Activated CD4-positive, alpha-beta T cell treated with anti-CD3 and anti-CD28 coated beads, Interleukin-2, amount 10 ng/mL, durations not matched to agents 7 days and 5 days (primary cell): ENCODE data around the gene PTPRM. TPM values are rescaled to one million over a fixed set of nuclear protein-coding genes. Genes with fewer than 3 reads are reported as not detected.

ENCODE experiments used
- CTCF ChIA-PET: fragments of 350-600 bp; sonication (Branson Sonifier 250); formaldehyde crosslinking; loops from one replicate; lab custom pipeline; 2021; ENCODE audit warnings: antibody characterized with exemption; lab: Charles Lee
- POLR2A ChIA-PET: fragments of 350-600 bp; sonication (Branson Sonifier 250); formaldehyde crosslinking; loops from one replicate; lab custom pipeline; 2021; ENCODE audit warnings: antibody characterized with exemption; lab: Charles Lee
- DNase-seq: peaks from one replicate; pipeline ENCODE4 v3.0.0-alpha.2; 2020
- H3K27ac Mint-ChIP-seq: one replicate; pipeline ENCODE4 v1.8.0; 2021; ENCODE audit warnings: mild to moderate bottlenecking, moderate library complexity, mixed read lengths
- H3K27me3 Mint-ChIP-seq: one replicate; pipeline ENCODE4 v1.8.0; 2021; ENCODE audit warnings: mixed read lengths
- H3K36me3 Mint-ChIP-seq: one replicate; pipeline ENCODE4 v1.8.0; 2021; ENCODE audit warnings: low read depth, mixed read lengths
- H3K4me1 Mint-ChIP-seq: one replicate; pipeline ENCODE4 v1.8.0; 2021; ENCODE audit warnings: mixed read lengths
- H3K4me3 Mint-ChIP-seq: one replicate; pipeline ENCODE4 v1.8.0; 2021; ENCODE audit warnings: mild to moderate bottlenecking, moderate library complexity, mixed read lengths
- H3K9me3 Mint-ChIP-seq: one replicate; pipeline ENCODE4 v1.8.0; 2021; ENCODE audit warnings: mixed read lengths
- total RNA-seq, 2 experiments: library from RNA; stranded (reverse); gene quantifications; one replicate each; pipeline ENCODE4 v1.2.3, GENCODE V29; 2021

The PTPRM gene
- total RNA-seq, 2 experiments from 2014 or later: 5.1 to 10.5 TPM

- no peak for DNase-seq
- Mint-ChIP-seq H3K36me3 (no peaks in the 10 kb centered on the region), H3K27ac (no peak overlapping the region), H3K9me3 (peaks cover 6% of the 10 kb centered on the region), H3K4me1 (no peaks in the 10 kb centered on the region), H3K4me3 (no peak overlapping the region), H3K27me3 (no peaks in the 10 kb centered on the region)
- ChIA-PET CTCF (no interaction called here), POLR2A (interaction anchor here (0.6 kb wide), 1 partner anchor 262 kb away, joined by 3 read pairs; no protein-coding TSS in a partner anchor)
These were observed 280.4 kb downstream of the PTPRM start for GRCh38 chr18:7847357-7848053.

- Mint-ChIP-seq H3K27ac (no peak overlapping the region), H3K36me3 (no peaks in the 10 kb centered on the region), H3K4me3 (no peak overlapping the region), H3K27me3 (no peaks in the 10 kb centered on the region), H3K9me3 (peaks cover 6% of the 10 kb centered on the region), H3K4me1 (no peaks in the 10 kb centered on the region)
- POLR2A ChIA-PET: no interaction called here
- CTCF ChIA-PET: no interaction called here
- no peak for DNase-seq
These were observed 280.9 kb downstream of the PTPRM start for GRCh38 chr18:7848054-7848412.

DNA sequence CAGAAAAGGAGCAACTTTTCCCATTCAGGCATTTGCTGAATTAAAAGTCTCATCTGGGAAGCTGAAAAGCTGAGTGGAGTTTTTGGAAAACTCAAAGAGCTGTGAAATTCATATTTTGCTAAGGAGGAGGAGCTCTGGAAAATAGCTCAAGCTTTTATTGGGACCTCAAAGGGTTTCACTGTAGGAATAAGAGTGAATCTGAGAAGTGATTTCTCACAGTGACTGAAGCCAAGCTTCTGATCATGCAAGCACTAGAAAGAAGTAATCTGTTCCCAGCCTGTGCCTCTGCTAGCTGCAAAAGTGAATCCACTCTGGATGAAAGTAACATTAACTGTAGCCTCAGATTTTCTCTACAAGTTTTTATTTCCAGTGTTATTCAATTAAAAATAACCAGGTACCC is 283.3 kb downstream of the PTPRM start:
- Mint-ChIP-seq H3K4me3 (no peak overlapping the region), H3K9me3 (peaks cover 3% of the 10 kb centered on the region), H3K27me3 (no peaks in the 10 kb centered on the region), H3K27ac (no peak overlapping the region), H3K4me1 (no peaks in the 10 kb centered on the region), H3K36me3 (no peaks in the 10 kb centered on the region)
- ChIA-PET POLR2A (no interaction called here), CTCF (no interaction called here)
- DNase-seq: no peak

DNA sequence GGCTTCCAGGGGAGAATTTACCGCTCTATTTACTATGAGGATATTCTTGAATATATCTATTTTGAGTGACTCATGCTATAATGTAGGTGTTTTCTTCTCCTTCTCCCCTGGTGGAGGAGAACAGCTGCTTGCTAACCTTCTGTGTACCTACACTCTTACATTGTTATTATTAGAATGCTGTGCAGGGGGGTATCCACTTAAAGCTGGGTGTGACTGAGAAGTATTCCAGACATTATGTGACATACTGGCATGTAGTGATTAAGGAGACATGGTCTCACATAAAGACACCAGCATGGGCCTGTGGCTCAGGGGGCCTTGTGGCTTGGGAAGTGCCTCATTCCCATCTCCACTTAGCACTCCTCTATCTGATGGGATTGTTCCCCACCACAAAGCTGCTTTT is 287.9 kb downstream of the PTPRM start:
- Mint-ChIP-seq H3K27ac (no peak overlapping the region), H3K4me3 (no peak overlapping the region), H3K36me3 (no peaks in the 10 kb centered on the region), H3K27me3 (no peaks in the 10 kb centered on the region), H3K4me1 (no peaks in the 10 kb centered on the region), H3K9me3 (no peaks in the 10 kb centered on the region)
- ChIA-PET POLR2A (no interaction called here), CTCF (no interaction called here)
- no peak for DNase-seq

DNA sequence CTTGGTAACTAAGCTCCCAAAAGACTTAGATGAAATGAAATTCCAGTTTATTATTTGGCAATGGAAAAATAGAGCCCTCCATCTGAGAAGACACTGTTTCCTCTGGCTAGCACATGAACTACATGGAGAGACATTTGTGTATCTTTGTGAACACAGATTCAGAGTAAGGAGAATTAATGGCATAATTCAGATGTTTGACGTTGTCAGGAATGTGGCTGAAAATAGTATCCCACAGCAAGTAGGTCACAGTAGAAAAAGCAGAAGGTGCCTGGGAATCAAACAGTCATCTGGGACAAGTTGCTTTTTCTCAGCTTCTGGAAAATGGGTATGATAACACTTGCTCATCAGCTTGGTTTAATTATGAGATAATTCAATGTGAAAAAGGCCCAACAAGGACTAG is 288.6 kb downstream of the PTPRM start:
- ChIA-PET POLR2A (no interaction called here), CTCF (no interaction called here)
- no peaks in the 10 kb centered on the region for H3K9me3 Mint-ChIP-seq
- no peaks in the 10 kb centered on the region for H3K27me3 Mint-ChIP-seq
- H3K4me1 Mint-ChIP-seq: no peaks in the 10 kb centered on the region
- no peak overlapping the region for H3K27ac Mint-ChIP-seq
- no peaks in the 10 kb centered on the region for H3K36me3 Mint-ChIP-seq
- DNase-seq: no peak
- H3K4me3 Mint-ChIP-seq: no peak overlapping the region

GRCh38 chr18:7856116-7856515 is 289.0 kb downstream of the PTPRM start:
- Mint-ChIP-seq H3K4me1 (no peaks in the 10 kb centered on the region), H3K27ac (no peak overlapping the region)
- CTCF ChIA-PET: no interaction called here

GRCh38 chr18:7856733-7857132 is 289.6 kb downstream of the PTPRM start:
- no peaks in the 10 kb centered on the region for H3K27me3 Mint-ChIP-seq
- H3K4me3 Mint-ChIP-seq: no peak overlapping the region
- no peaks in the 10 kb centered on the region for H3K36me3 Mint-ChIP-seq
- ChIA-PET CTCF (no interaction called here), POLR2A (no interaction called here)
- no peak for DNase-seq
- H3K9me3 Mint-ChIP-seq: no peaks in the 10 kb centered on the region
- H3K27ac Mint-ChIP-seq: no peak overlapping the region
- no peaks in the 10 kb centered on the region for H3K4me1 Mint-ChIP-seq

More at GRCh38 chr18:7856116-7856515, 289.0 kb downstream of the PTPRM start:
- Mint-ChIP-seq H3K9me3 (no peaks in the 10 kb centered on the region), H3K4me3 (no peak overlapping the region), H3K27me3 (no peaks in the 10 kb centered on the region), H3K36me3 (no peaks in the 10 kb centered on the region)
- POLR2A ChIA-PET: no interaction called here
- no peak for DNase-seq

DNA sequence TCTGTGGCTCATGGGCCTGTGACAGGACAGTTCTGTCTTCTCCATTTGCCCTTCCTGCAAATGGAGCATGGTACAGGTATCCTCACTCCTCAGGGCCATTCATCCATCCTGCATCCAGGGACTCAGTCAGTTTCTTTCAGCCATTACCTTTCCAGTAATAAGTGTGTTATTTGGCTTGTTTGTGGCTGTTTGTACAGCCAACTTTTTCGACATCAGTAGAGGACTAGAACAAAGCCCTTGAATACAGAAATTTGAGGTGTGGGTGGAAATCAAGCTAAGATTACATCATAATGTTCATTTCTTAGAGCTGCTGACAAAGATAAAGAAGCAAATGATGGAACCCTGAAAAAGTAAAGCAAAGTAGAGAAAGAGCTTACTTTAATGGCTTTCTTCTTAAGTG is 290.4 kb downstream of the PTPRM start:
- Mint-ChIP-seq H3K36me3 (no peaks in the 10 kb centered on the region), H3K27ac (no peak overlapping the region), H3K4me1 (no peaks in the 10 kb centered on the region), H3K4me3 (no peak overlapping the region), H3K9me3 (no peaks in the 10 kb centered on the region), H3K27me3 (no peaks in the 10 kb centered on the region)
- CTCF ChIA-PET: no interaction called here
- DNase-seq: no peak
- POLR2A ChIA-PET: no interaction called here

GRCh38 chr18:7859122-7859521 is 292.0 kb downstream of the PTPRM start:
- Mint-ChIP-seq H3K4me1 (no peaks in the 10 kb centered on the region), H3K27ac (no peak overlapping the region), H3K9me3 (no peaks in the 10 kb centered on the region), H3K4me3 (no peak overlapping the region), H3K36me3 (no peaks in the 10 kb centered on the region), H3K27me3 (no peaks in the 10 kb centered on the region)
- POLR2A ChIA-PET: no interaction called here
- CTCF ChIA-PET: no interaction called here
- no peak for DNase-seq

- Mint-ChIP-seq H3K4me3 (no peak overlapping the region), H3K36me3 (no peaks in the 10 kb centered on the region), H3K27me3 (no peaks in the 10 kb centered on the region), H3K27ac (no peak overlapping the region), H3K4me1 (no peaks in the 10 kb centered on the region), H3K9me3 (peaks cover 3% of the 10 kb centered on the region)
- POLR2A ChIA-PET: no interaction called here
- CTCF ChIA-PET: no interaction called here
- no peak for DNase-seq
These were observed 303.1 kb downstream of the PTPRM start for GRCh38 chr18:7870266-7870665.

DNA sequence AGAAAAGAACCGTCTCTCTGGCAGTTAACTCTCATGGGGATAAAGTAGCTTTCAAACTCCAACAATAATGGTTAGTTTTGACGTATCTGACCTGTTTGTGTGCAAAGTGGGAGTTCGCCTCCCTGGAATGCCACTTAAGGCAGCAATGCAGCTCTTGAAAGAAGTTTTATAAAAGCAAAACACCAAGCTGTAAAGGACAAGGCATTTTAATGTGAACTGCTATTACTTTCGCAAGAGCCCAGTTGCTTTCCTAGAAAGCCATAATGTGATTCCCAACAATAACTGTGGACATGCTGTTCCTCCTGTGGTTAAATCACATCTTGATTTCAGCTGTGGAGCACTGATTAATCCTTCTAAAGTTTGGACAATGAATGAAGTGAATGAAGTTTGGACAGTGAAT is 303.7 kb downstream of the PTPRM start:
- Mint-ChIP-seq H3K4me1 (no peaks in the 10 kb centered on the region), H3K27me3 (no peaks in the 10 kb centered on the region), H3K4me3 (no peak overlapping the region), H3K36me3 (no peaks in the 10 kb centered on the region), H3K27ac (no peak overlapping the region), H3K9me3 (peaks cover 3% of the 10 kb centered on the region)
- POLR2A ChIA-PET: no interaction called here
- no peak for DNase-seq
- CTCF ChIA-PET: interaction anchor here (0.6 kb wide), 1 partner anchor 1378 kb away, joined by 3 read pairs; no protein-coding TSS in a partner anchor

DNA sequence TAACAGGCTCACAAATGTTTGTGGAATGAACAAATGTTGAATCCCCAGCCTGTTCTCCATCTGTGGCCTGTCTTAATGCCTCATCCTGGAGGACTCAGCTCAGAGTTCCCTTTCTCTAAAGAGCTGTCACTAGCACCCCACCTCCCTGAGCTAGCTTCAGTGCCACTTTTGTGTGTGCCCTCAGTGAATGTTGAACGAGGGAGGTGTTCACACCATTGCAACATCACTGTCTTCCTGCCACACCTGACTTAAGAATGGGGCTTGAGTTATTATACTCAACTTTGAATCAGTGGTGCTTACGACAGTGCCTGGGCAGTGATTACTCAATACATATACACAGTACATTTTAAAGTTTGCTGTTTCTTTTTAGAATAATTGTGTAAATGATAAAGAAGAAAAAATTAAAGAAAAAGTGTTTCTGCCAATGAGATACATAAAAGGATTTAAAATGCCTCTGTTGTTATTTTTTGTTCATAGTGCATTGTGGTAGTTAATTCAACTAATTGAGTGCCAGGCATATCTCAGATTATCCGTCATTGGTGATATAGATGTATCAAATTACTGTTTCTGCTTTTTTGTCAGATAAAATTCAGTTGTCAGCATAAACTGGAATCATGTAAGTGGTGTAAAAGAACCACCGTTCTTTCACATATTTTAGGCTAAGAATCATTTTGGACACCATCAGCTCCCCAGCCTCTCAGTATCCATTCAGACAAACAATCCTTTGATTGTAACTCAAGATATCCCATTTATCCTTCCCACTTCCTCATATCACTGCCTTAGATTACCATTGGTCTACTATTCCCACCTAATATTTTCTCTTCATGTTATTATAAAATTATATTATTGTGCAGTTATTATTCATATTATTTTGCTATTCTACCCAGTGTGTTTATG is 304.7 kb downstream of the PTPRM start:
- Mint-ChIP-seq H3K27ac (no peak overlapping the region), H3K4me3 (no peak overlapping the region), H3K36me3 (no peaks in the 10 kb centered on the region), H3K27me3 (no peaks in the 10 kb centered on the region), H3K4me1 (no peaks in the 10 kb centered on the region), H3K9me3 (peaks cover 3% of the 10 kb centered on the region)
- POLR2A ChIA-PET: no interaction called here
- DNase-seq: no peak
- CTCF ChIA-PET: interaction anchor here (0.6 kb wide), 1 partner anchor 1377 kb away, joined by 3 read pairs; no protein-coding TSS in a partner anchor

DNA sequence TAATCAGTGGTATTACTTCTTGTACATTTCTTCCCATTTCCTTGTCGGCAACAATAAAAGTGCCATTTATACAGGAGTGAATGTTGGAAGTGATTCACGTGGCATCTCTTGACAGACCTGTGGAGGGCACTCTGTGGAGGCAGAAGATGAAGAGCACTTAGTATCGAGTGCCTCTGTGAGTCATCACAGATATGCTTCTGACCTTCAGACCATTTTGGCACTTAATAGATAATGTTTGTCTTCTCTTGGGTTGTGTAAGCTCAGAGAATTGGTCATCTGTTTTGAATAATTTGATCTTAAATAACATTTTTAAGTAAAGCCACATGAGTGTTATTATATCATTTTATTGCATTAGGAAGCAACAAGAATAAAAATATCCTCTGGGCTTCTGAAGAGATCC is 305.5 kb downstream of the PTPRM start:
- no peaks in the 10 kb centered on the region for H3K36me3 Mint-ChIP-seq
- CTCF ChIA-PET: no interaction called here
- DNase-seq: no peak
- no peak overlapping the region for H3K4me3 Mint-ChIP-seq
- no peaks in the 10 kb centered on the region for H3K4me1 Mint-ChIP-seq
- peaks cover 3% of the 10 kb centered on the region for H3K9me3 Mint-ChIP-seq
- H3K27ac Mint-ChIP-seq: no peak overlapping the region
- POLR2A ChIA-PET: no interaction called here
- no peaks in the 10 kb centered on the region for H3K27me3 Mint-ChIP-seq
